SK-N-SH (cell line): Measurements from ENCODE around the gene RNU6-9.

ENCODE experiments used
- CTCF ChIP-seq: fragments of 200-600 bp; sonication (generic); IDR thresholded peaks from 2 replicates; pipeline ENCODE4 v1.6.1; 2017; ENCODE audit warnings: antibody characterized with exemption, mild to moderate bottlenecking, moderate library complexity
- EP300 ChIP-seq, 2 experiments: IDR thresholded peaks; 2 replicates each; pipeline versions ENCODE4 v1.4.0 to v1.6.1; 2012; ENCODE audit warnings: borderline replicate concordance in 1 of 2, low read depth in 1 of 2, low read length in 1 of 2
- EZH2phosphoT487 ChIP-seq: fragments of 200-600 bp; sonication (generic); IDR thresholded peaks from 2 replicates; pipeline ENCODE4 v1.6.1; 2017; ENCODE audit warnings: low read depth, mixed run types, mild to moderate bottlenecking, antibody characterized with exemption, moderate library complexity, borderline replicate concordance
- GABPA ChIP-seq: IDR thresholded peaks from 2 replicates; pipeline ENCODE4 v1.4.0; 2012; ENCODE audit warnings: low read depth, mild to moderate bottlenecking
- MXI1 ChIP-seq: IDR thresholded peaks from 2 replicates; pipeline ENCODE4 v1.6.1; 2012; ENCODE audit warnings: mild to moderate bottlenecking, low read depth, low read length, improper control_type of control experiment
- PBX3 ChIP-seq: IDR thresholded peaks from 2 replicates; pipeline ENCODE4; 2012
- POLR2AphosphoS5 ChIP-seq: IDR thresholded peaks from 2 replicates; pipeline ENCODE4 v1.6.1; 2012; ENCODE audit warnings: low read depth, low read length
- REST ChIP-seq: IDR thresholded peaks from 2 replicates; pipeline ENCODE4 v1.6.1; 2012; ENCODE audit warnings: mild to moderate bottlenecking, low read depth, low read length, moderate library complexity
- RFX5 ChIP-seq: IDR thresholded peaks from 2 replicates; pipeline ENCODE4 v1.6.1; 2012; ENCODE audit warnings: mild to moderate bottlenecking, improper control_type of control experiment, low read length
- SMC3 ChIP-seq: IDR thresholded peaks from 2 replicates; pipeline ENCODE4 v1.6.1; 2012; ENCODE audit warnings: low read depth, low read length, improper control_type of control experiment

GRCh38 chr19:918481-919198 lies 25.4 kb downstream of the RNU6-9 start:
- TF ChIP-seq POLR2AphosphoS5 (no peak), EP300 (IDR thresholded peaks at IDR 0.05; ENCODE audit: borderline replicate concordance in 1 of 2, low read depth in 1 of 2, low read length in 1 of 2) (no peak), CTCF (no peak), MXI1 (no peak), PBX3 (no peak), REST (no peak), RFX5 (no peak), GABPA (no peak), EZH2phosphoT487 (no peak), SMC3 (no peak)
